ENCODE data around the gene LETM1. TPM values are rescaled to one million over a fixed set of nuclear protein-coding genes. Genes with fewer than 3 reads are reported as not detected.

Gene LETM1
- total and polyA plus RNA-seq, 2 experiments from 2014 or later = 23.3 to 68.9 TPM

GRCh38 chr4:1785592-1785991 is 70.4 kb downstream of the LETM1 start (continued):
- TF ChIP-seq ZNF462 (CRISPR knock-in tag; IDR thresholded peaks at IDR 0.05) (no peak), ZNF114 (CRISPR knock-in tag; IDR thresholded peaks at IDR 0.05) (no peak)

- no peaks in the 10 kb centered on the region for H3K36me3 ChIP-seq (ENCODE audit: insufficient read depth)
- peaks cover 2% of the 10 kb centered on the region; the same call in 2 of the 3 replicates for H3K4me1 Mint-ChIP-seq
- H3K27me3 Mint-ChIP-seq (ENCODE audit: insufficient read depth, low read depth, poor library complexity) = peaks cover 8% of the 10 kb centered on the region
- no peaks in the 10 kb centered on the region for H3K79me2 ChIP-seq (replicated peaks; ENCODE audit: insufficient read depth)
- H3F3A ChIP-seq (replicated peaks; ENCODE audit: low read depth) = 0 out of 2 replicates have a peak, but pooled peaks cover 3% of the 10 kb centered on the region
- no peak for DNase-seq (ENCODE audit: low spot score)
- no peaks in the 10 kb centered on the region for H3K9me2 ChIP-seq (ENCODE audit: insufficient read depth)
- no peak for ATAC-seq
- H3K9me3 Mint-ChIP-seq = no peaks in the 10 kb centered on the region
- H3K4me1 ChIP-seq (ENCODE audit: insufficient read depth) = no peaks in the 10 kb centered on the region; the same call in 1 of the 2 replicates
- H3K4me3 Mint-ChIP-seq = no peak overlapping the region
- H3K36me3 Mint-ChIP-seq (ENCODE audit: low read depth) = no peaks in the 10 kb centered on the region
- H3K4me2 ChIP-seq = no peak overlapping the region
- no peak overlapping the region for H3K27ac ChIP-seq (ENCODE audit: low read depth)
- no peak overlapping the region for H3K4me3 ChIP-seq
- no peak overlapping the region for H2AFZ ChIP-seq
- 0 out of 2 replicates have a peak, but pooled peaks cover 2% of the 10 kb centered on the region for H3K27me3 ChIP-seq (ENCODE audit: insufficient read depth)
- no peak overlapping the region for H3K27ac Mint-ChIP-seq
- H4K20me1 ChIP-seq (replicated peaks; ENCODE audit: insufficient read depth) = no peaks in the 10 kb centered on the region
- TF ChIP-seq EZH2phosphoT487 (IDR thresholded peaks at IDR 0.05; ENCODE audit: unreplicated experiment) (no peak), JUNB (IDR thresholded peaks at IDR 0.05; ENCODE audit: unreplicated experiment) (no peak), STAT1 (IDR thresholded peaks at IDR 0.05; ENCODE audit: unreplicated experiment) (no peak), EZH2 (IDR thresholded peaks at IDR 0.05; ENCODE audit: low read depth, unreplicated experiment) (no peak), POLR2AphosphoS5 (IDR thresholded peaks at IDR 0.05; ENCODE audit: low read depth) (no peak), ZNF462 (CRISPR knock-in tag; IDR thresholded peaks at IDR 0.05) (no peak), CREB1 (CRISPR knock-in tag; IDR thresholded peaks at IDR 0.05; ENCODE audit: low read depth) (no peak), ZNF114 (CRISPR knock-in tag; IDR thresholded peaks at IDR 0.05) (no peak)
Observed at GRCh38 chr4:1784789-1785591, 71.0 kb downstream of the LETM1 start.

Measured in GM23338 (cell line).